Measurements from ENCODE around the gene PGP. TPM values are rescaled to one million over a fixed set of nuclear protein-coding genes. Genes with fewer than 3 reads are reported as not detected.

Gene PGP
- total RNA-seq, 1 donor = 20.3 TPM

GRCh38 chr16:2212362-2213324, 2.0 kb downstream of the PGP start:
- peak overlapping the region; percentile 65 for H3K4me3 ChIP-seq (ENCODE audit: low read depth, low read length)
- TF ChIP-seq, protein P1, sequence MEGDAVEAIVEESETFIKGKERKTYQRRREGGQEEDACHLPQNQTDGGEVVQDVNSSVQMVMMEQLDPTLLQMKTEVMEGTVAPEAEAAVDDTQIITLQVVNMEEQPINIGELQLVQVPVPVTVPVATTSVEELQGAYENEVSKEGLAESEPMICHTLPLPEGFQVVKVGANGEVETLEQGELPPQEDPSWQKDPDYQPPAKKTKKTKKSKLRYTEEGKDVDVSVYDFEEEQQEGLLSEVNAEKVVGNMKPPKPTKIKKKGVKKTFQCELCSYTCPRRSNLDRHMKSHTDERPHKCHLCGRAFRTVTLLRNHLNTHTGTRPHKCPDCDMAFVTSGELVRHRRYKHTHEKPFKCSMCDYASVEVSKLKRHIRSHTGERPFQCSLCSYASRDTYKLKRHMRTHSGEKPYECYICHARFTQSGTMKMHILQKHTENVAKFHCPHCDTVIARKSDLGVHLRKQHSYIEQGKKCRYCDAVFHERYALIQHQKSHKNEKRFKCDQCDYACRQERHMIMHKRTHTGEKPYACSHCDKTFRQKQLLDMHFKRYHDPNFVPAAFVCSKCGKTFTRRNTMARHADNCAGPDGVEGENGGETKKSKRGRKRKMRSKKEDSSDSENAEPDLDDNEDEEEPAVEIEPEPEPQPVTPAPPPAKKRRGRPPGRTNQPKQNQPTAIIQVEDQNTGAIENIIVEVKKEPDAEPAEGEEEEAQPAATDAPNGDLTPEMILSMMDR (IDR thresholded peaks at IDR 0.05; ENCODE audit: insufficient read depth, low read depth, low read length) = no peak
- DNase-seq (ENCODE audit: low read depth) = no peak

GRCh38 chr16:2211923-2212347, 2.7 kb downstream of the PGP start:
- TF ChIP-seq, protein P1 (IDR thresholded peaks at IDR 0.05; ENCODE audit: insufficient read depth, low read depth, low read length) = no peak
- no peak overlapping the region for H3K4me3 ChIP-seq (ENCODE audit: low read depth, low read length)
- no peak for DNase-seq (ENCODE audit: low read depth)

GRCh38 chr16:2210386-2211365, 4.0 kb downstream of the PGP start, which contains the start of gene BRICD5:
Gene BRICD5 (minus strand): TSS chr16:2210863. CDS start chr16:2210833, 30 bp downstream.
- TF ChIP-seq, protein P1 (IDR thresholded peaks at IDR 0.05; ENCODE audit: insufficient read depth, low read depth, low read length) = no peak
- no peak within 1 kb of the TSS for H3K4me3 ChIP-seq (ENCODE audit: low read depth, low read length)
- DNase-seq (ENCODE audit: low read depth) = no peak

GRCh38 chr16:2210009-2210332, 4.7 kb downstream of the PGP start:
- TF ChIP-seq, protein P1 (IDR thresholded peaks at IDR 0.05; ENCODE audit: insufficient read depth, low read depth, low read length) = no peak
- no peak overlapping the region for H3K4me3 ChIP-seq (ENCODE audit: low read depth, low read length)
- no peak for DNase-seq (ENCODE audit: low read depth)

- no peak for DNase-seq (ENCODE audit: low read depth)
- H3K4me3 ChIP-seq (ENCODE audit: low read depth, low read length) = no peak overlapping the region
- TF ChIP-seq, protein P1 (IDR thresholded peaks at IDR 0.05; ENCODE audit: insufficient read depth, low read depth, low read length) = no peak
Measured at GRCh38 chr16:2209258-2210008, 5.2 kb downstream of the PGP start.

- TF ChIP-seq, protein P1 (IDR thresholded peaks at IDR 0.05; ENCODE audit: insufficient read depth, low read depth, low read length) = no peak
- DNase-seq (ENCODE audit: low read depth) = no peak
- H3K4me3 ChIP-seq (ENCODE audit: low read depth, low read length) = no peak overlapping the region
Measured at GRCh38 chr16:2208772-2209171, 5.9 kb downstream of the PGP start.

All from fibroblast of villous mesenchyme (primary cell).